HG03108 (cell line): Measurements from ENCODE around the gene SPOCK1.

Experiments used
- ATAC-seq: cut with Tn5 transposase; IDR thresholded peaks from one replicate; pipeline ENCODE4 v1.9.1; 2021; ENCODE audit warnings: moderate library complexity; ENCODE audit not compliant: unreplicated experiment

SPOCK1 gene

DNA sequence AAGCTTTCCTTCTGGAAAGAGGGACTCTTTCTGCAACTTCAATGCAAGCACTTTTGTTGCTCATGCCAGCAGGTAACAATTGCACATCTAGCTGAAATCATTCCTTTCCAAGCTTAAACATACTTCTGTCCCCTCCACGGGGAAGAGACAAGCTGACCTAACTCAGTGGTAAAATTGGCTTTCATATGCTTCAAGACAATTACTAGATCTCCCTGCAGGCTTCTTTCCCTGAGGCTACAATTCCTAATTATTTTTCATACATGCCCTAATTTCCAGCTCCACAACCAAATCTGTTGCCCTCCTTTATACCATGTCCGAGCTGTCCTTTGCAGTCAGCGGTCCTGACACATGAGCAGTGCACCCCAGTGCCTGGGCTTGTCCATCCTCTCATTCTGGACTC lies 324.9 kb downstream of the SPOCK1 start:
- no peak for ATAC-seq

DNA sequence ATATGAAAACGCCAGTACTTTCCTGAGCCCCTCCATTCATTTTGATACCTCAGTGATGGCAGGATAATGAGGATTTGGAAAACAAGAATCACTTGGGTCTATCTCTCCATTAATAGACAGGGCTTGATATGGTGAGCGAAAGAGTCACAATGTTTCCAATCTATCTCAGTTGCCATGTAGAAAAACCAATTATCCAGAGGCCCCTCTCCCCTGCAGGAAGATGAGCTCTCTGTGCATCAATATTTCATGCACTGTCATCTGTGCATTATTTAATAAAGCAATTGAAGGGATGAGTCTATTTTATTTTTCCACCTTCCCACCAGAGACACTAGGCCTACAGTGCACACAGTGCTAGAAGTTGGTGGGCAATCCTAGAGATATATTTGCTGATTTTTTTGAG lies 326.9 kb downstream of the SPOCK1 start:
- no peak for ATAC-seq

DNA sequence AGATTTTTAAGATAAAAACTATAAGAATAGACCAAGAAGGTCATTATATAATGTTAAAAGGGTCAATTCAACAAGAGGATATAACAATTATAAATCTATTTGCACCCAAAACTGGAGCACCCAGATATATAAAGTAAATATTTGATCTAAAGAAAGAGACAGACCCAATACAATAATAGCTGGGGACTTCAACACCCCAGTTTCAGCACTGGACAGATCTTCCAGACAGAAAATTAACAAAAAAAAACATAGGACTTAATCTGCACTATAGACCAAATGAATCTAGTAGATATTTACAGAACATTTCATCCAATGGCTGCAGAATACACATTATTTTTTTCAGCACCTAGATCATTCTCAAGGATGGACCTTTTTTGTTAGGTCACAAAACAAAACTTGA lies 331.9 kb downstream of the SPOCK1 start:
- ATAC-seq, result no peak

DNA sequence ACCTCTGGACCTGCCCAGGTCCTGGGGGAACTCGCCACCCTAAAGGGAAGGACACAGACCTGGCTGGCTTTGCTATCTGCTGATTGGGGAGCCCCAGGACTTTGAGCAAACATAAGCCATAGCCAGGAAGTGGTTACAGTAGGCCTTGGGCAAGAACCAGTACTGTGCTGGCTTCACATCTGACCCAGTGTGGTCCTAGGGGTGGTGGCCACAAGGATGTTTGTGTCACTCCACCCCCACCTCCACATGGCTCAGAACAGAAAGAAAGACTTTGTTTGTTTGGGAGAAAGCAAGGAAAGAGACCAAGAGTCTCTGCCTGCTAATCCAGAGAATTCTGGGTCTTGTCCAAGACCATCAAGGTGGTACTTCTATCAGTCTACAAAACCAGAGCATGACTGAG lies 334.2 kb downstream of the SPOCK1 start:
- no peak for ATAC-seq

DNA sequence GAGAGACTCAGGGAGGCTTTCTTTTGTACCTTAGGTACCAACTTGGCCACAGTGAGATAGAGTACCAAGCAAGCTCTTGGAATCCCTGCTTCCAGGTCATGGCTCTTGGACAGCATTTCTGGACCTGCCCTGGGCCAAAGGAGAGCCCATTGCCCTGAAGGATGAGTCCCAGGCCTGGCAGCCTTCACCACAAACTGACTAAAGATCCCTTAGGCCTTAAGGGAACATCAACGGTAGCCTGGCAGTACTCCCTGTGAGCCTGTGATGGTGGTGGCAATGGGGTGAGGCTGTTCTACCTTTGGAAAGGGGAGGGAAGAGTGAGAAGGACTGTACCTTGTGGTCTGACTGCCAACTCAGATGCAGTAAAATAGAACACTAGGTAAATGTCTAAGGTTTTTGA lies 334.6 kb downstream of the SPOCK1 start:
- ATAC-seq, result no peak

DNA sequence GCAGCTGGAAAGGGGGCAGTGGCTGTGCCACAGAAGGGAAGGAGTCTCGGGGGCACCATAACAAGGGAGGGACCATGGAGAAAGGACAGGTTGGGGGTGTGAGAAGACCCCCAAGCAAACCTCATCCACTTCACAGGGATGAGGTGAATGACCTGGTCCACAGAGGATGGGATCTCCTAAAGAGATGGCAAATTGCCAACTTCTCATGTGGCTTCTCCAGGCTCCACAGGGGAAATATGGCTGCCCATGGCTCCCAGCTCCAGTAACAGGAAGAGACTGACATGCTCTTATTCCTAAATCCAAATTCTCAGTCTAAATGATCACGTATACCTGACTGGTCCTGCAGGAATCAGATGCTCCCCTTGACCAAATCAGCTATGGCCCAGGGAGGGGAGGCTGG lies 340.4 kb downstream of the SPOCK1 start:
- ATAC-seq, result no peak

DNA sequence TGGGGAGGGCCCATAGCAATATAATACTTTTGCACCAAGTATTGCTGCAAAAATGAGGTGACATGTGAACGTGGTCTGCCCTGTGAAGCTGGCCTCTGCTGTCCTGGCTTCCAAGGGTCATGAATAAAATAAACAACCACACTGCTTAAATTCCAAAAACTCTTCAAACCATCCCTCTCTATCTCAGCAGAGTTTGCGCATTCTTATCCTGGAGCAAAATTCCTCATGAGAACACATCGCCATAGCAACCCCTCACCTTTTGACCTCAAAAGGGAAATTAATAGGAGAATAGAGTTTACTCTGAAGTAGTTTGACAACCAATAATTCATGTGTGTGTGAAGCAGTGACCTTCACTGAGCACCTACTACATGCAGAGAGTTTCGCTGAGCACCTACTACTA lies 342.9 kb downstream of the SPOCK1 start:
- ATAC-seq, result no peak

DNA sequence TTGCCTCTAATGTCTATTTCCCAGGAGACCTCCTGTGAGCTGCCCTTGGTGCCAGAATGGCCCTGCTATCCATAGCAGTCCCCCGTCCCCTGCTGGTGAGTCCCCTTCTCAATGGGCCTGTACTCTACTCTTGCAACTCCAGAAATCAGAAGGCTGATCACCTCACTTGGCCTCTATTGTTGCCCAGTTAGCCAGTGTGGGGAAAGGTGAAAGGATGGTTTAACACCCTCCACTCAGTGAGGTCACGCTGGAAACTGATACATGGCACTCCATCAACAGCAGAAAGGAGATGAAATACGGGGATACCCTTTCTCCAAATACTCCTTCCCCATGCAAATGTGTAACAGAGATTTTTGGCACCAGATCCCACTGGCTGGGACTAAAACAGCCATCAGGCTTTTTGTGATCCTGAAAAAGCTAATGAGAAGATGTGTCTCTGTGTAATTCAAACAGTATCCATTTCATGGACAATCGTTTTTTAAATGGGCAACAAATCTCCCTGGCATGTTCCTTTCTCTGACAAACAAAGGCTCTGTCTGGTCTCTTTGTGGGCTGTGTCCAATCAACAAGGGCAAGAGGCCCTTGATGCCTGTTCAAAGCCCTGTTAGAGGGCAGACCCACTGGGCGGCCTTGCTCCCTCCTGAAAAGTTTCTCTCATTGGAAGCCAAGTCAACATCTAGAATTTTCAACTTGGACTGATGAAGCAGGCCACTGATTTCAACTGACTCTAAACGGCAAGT lies 343.7 kb downstream of the SPOCK1 start:
- no peak for ATAC-seq

DNA sequence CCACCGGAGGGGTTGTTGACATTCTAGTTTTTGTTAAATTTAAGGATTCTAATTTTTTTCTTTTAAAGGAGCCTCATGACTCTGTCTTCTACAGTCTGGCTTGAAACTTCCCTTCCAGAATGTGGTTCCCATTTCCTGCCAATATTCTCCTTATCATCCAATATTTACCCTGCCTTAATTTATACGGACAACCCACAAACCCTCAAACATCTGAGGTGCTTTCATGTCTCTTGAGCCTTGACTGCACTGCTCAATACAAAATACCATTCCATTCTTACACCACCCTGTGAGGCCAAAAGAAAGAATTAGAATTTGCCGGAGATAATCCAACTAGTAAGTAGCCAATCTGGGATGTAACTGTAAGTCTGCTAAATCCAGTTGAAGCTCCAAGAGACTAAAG lies 346.5 kb downstream of the SPOCK1 start:
- no peak for ATAC-seq

DNA sequence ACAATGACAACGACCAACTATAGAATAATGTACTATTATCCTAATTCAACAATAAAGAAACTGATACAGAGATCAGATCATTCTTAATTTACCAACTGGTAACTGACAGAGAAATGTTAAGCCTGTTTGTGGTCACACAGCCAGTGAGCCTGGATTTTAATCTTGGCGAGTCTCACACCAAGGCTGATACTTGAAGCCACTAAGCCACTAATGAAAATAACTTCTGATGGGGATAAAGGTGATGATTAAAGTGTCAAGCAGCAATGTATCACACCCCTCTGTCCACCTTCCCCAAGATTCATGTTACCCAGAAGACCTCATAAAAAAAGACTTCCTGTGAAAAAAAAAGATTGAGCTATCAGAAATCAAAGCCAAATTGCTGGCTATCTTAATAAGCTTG lies 350.5 kb downstream of the SPOCK1 start:
- ATAC-seq, result no peak

DNA sequence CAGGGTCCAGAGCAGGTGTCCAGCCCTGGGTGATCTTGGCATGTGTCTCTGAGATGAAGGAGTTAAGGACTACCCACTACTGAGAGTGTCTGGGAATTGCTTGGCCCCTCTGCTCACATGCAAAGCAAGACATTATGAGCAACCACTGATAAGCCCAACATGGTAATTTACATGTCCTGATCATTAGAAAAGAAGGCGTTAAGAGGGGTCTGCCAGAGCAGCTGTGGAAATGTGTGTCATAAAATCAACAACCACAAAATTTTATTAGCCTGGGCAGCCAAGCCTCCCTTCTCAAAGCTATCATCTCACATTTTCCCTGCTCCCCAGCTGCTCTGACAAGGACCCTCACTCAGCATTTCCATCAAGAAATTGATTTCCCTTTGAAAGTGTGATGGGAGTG lies 351.0 kb downstream of the SPOCK1 start:
- ATAC-seq, result no peak

DNA sequence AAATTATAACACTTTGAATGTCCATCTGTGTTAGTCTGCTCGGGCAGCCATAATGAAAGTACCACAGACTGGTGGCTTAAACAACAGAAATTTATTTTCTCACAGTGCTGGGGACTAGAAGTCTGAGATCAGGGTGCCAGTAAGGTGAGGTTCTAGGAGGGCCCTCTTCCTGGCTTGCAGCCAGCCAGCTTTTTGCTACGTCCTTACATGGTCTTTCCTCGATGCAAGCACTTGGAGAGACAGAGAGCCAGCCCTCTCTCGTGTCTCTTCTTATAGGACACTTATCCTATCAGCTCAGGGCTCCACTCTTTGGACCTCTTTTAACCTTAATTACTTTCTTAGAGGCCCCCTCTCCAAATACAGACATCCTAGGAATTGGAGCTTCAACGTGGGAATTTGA lies 351.8 kb downstream of the SPOCK1 start:
- ATAC-seq, result no peak

DNA sequence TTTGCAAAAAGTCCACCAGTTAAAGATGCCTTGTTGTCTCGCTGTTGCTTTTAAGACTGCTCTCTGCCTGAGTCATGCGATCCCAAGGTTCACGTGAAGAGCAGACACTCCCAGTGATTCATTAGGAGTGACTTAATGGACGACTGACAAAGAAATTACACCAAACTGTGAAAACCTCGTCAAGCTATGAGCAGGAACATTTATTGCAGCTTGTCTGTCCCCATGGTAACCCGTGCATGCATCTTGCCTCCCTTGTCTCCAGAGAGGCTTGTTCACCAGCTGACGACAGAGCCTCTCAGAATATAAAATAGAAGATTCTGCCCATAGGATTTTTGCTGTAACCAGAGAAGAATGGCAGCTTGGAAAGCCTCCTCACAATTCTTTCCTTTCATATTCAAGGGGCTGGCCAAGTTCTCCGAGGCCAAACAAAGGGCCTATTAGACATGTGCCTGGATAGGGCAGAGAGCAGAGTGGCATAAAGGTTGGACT lies 352.7 kb downstream of the SPOCK1 start:
- no peak for ATAC-seq

DNA sequence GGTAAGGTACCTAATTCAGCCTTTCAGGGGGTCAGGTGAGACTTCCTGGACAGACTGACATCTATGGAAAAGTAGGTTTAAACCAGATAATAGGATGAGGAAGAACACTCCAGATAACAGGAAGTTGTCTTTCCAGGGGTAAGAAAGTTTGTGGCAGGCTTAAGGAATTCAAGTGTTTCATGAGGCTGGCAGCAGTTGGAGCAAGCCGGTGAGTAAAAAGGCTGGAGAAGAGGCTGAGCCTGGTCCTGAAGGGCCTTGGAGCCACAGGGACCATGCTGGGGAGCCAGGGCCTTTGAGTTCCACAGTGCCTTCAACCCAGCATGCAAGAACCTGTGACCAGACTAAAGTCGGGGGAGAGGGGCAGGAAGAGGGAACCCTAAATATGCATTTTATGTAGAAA lies 353.4 kb downstream of the SPOCK1 start:
- ATAC-seq, result no peak

DNA sequence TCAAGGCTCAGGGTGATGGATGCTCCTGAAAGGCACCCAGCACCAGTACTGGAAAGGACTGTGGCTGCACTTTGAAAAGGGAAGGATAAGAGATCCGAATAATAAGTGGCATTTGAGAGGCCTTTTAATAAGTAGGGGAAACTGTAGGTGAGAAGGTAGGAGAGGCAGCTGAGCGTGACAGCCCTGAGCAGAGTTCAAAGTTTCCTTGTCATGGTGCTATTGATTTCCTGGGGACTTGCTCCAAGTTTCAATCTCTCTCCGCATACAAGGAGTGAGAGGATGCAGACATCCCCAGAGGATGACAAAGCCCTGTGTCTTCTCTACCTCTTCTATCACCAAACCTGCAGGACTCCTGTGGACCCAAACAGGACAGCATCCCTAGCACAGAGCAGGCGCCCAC lies 354.5 kb downstream of the SPOCK1 start:
- ATAC-seq, result no peak

DNA sequence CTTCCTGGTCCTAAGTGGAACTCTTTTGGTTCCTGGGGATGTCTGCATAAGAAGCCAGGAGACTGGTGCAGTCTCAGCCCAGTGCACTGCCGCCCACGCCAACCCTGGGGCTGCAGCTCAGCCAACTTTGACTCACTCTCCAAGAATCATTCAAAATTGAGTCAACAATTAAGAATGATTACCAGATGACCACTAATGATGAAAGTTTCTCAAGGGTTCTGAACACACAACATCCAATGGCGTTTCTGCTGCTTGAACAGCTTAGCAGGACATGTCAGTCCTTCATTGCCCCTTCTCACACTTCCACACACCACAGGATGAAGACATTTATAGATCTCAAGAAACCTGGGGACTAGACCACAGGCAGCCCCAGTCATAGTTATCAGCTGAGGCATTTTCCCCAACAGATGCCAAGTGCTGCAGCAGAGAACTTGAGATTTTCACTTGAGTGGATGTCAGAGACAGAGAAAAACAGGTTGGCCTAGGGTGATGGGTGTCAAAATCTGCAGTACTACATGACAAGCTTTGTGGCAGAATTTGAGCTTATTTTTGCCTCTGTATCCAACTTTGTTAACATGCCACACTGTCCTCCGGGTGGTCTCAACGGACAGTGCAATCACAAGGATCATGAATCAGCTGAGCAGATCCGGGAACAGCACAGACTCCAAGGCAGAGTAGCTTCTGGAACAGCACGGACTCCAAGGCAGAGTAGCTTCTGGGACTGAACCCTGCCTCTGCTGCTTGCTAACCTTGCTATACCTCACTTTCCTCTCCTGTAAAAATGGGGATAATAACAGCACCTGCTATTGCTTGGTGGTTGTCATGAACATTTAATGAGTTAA lies 356.1 kb downstream of the SPOCK1 start:
- peak; percentile 65 for ATAC-seq

DNA sequence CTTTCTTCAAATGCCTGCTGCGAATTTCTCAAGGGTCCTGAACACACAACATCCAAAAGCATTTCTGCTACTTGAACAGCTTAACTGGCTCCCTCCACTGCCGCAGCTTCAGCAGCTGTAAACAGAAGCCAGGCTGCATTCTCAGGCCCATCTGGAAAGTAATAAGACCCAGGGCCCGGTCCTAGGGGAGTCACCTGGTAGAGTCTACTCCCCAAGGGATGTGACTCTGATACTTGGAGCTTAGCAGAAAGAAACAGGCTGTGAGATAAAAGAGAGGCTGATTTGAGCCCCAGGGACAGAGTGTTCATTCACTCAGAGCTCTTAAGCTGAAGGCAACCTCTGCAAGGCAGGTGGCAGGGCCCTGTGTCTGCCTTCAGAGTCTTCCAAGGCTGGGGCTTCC lies 356.8 kb downstream of the SPOCK1 start:
- peak; percentile 46 for ATAC-seq

DNA sequence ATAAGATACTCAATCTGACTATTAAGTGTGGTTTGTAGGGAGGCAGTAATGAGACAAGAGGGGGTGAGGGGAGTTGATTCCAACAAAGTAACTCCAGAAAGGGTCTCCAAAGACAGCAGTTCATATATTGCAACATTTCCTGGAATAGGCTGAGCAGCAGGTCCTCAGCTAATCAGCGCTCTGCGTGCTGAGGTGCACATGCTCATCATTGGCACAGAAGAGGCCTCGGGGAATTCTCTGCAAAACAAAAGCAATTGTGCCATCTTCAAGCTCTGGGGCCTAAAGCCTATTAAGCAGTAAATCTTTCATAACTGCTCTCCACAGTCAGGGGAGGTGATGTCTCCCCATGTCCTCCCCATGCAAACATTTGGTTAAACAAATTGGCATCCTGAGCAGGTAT lies 357.3 kb downstream of the SPOCK1 start:
- ATAC-seq, result no peak

DNA sequence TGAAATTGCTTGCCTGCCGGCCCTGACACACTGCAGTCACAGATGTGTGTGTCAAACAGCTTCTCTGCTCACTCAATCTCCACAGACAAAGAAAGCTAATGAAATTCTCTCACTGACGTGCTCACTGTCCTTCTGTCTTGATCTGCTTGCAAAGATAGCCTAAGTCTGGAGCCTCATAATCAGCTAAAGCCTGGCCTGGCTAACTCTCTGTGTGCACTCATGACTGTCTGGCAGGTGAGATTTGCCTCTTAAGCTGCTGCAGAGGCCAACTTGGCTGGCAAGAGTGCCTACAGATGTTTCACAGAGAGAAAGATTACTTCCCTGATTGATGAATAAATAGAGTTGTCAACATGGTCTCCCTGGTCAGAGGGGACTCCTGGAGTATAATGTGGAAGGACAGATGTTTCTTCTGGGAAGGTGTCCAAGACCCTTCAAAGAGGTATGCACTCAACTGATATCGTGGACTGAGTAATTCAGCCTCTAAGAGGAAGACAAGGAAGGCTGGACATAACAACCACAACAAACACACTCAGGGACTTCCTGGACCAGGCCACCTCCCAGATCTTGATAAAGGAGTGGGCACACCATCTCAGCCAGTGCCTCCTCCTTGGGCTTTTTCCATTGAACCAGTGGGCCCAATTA lies 362.0 kb downstream of the SPOCK1 start:
- ATAC-seq, result no peak

DNA sequence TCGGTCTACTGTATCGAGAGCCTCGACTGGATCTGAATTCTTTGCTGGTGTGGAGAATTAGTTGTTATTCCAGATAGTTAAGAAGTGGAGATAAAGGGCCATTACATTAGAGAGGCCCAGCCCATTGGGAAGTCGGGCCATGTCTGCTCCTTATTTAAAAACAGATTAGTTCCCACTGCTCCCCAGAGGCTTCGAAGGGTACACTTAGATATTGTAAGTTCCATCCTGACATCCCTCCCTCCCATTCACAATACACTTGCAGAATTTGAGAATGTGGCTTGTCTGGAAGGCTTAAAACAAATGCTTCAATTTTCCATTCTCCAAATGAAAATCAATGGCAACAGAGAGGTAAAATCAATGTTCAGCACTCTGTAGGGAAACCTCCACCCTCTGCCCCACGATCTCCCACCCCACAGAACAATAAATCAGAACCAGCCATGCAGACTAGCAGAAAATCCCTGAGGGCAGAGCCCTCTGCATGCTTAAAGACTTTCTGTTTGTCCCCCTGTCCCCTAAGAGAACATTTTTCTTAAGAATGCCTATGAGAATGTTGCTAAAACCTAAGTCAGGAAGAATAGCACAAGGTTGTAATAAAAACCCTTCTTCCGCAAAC lies 364.1 kb downstream of the SPOCK1 start:
- no peak for ATAC-seq

DNA sequence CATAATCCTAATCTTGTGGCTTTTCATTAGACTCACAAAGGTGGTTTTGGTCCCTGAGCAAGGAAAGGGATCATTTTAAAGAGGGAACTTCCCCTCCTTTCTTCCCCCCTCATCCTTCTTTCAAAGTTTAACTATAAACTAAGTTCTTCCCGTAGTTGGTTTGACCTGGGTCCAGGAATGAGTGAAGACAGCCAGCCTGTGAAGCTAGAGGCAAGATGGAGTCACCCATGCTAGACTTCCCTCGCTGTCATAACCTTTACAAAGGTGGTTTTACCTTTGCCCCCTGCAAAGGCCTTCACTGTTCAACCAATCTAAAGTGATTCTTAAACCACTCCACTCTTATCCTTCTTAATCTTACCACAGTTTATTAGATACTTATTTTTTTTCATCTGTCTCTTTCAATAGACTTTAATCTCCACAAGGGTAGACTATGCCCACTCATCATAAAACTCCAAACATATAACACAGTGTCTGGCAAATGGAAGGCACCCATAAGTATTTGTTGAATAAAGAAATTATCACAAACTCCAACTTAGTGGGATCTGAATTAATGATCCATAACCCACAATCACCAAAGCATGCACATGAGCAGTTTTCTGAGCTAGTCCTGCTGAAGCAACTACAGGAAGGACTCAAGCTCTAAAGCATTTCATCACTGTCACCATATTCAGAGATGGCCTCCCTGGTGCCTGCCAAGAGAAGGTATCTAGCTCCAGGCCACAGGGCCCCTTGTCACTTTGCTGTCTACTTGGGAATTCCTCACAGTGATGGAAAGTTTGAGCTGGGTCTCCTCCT lies 369.0 kb downstream of the SPOCK1 start:
- ATAC-seq, result no peak
